ENCODE measurements around the gene ZNF787. TPM values are rescaled to one million over a fixed set of nuclear protein-coding genes. Genes with fewer than 3 reads are reported as not detected.

Gene ZNF787
- total RNA-seq, 3 donors from 2014 or later: 41.5 to 45.8 (median 42.2) TPM

Other genes starting within 250 kb of the ZNF787 start
- gene NLRP13, start 189.0 kb downstream of the ZNF787 start, total RNA-seq: not detected
- not detected for gene NLRP8, start 173.5 kb downstream of the ZNF787 start, total RNA-seq
- gene NLRP5, start 134.5 kb downstream of the ZNF787 start, total RNA-seq: not detected
- gene ZNF444, start 20.0 kb upstream of the ZNF787 start, total RNA-seq: 10 to 100 TPM; 42.0 to 45.5 (median 44.9) TPM
- not detected for gene GALP, start 54.7 kb upstream of the ZNF787 start, total RNA-seq
- not detected for gene ZSCAN5B, start 76.5 kb upstream of the ZNF787 start, total RNA-seq
- not detected for gene ZSCAN5C, start 81.0 kb upstream of the ZNF787 start, total RNA-seq
- under 1 TPM; 0.46 to 0.98 (median 0.91) TPM for gene EDDM13, start 151.5 kb upstream of the ZNF787 start, total RNA-seq
- gene ZSCAN5A, start 193.5 kb upstream of the ZNF787 start, total RNA-seq: 10 to 100 TPM in 2 of 3 donors, 1 to 10 TPM in 1; 9.6 to 14.7 (median 13.6) TPM

All from activated T-cell treated with anti-CD3 and anti-CD28 coated beads, Interleukin-2, amount 50 U/mL, for 4 hours (primary cell).